Tibial nerve (tissue), 4 donors: ENCODE measurements around the gene AMOTL1. TPM values are rescaled to one million over a fixed set of nuclear protein-coding genes. Genes with fewer than 3 reads are reported as not detected.

Experiments used
- DNase-seq, 2 donors: peaks; one replicate each; pipeline ENCODE4 v3.0.0-alpha.2; 2019; ENCODE audit warnings: low spot score in 2 of 2
- H3K27ac ChIP-seq, 4 donors: fragments of 200-600 bp; sonication (generic) in 3 of 4; one replicate each; pipeline ENCODE4 v1.5.1; 2017 to 2019; ENCODE audit warnings: mild to moderate bottlenecking in 1 of 4
- H3K27me3 ChIP-seq, 2 donors: fragments of 200-600 bp; sonication (generic) in 1 of 2; one replicate each; pipeline versions ENCODE4 v1.5.1 to v1.6.0; 2017 to 2019
- H3K36me3 ChIP-seq, 3 donors: fragments of 200-600 bp; sonication (generic); one replicate each; pipeline ENCODE4 v1.5.1; 2018 to 2019
- H3K4me1 ChIP-seq, 4 donors: fragments of 200-600 bp; sonication (generic) in 3 of 4; one replicate each; pipeline ENCODE4 v1.5.1; 2017 to 2019
- H3K4me3 ChIP-seq, 4 donors: fragments of 200-600 bp; sonication (generic) in 3 of 4; one replicate each; pipeline ENCODE4 v1.5.1; 2017 to 2019; ENCODE audit warnings: mild to moderate bottlenecking in 1 of 4, moderate library complexity in 1 of 4
- H3K9me3 ChIP-seq, 4 donors: fragments of 200-600 bp; sonication (generic) in 3 of 4; one replicate each; pipeline ENCODE4 v1.5.1; 2017 to 2019
- EP300 ChIP-seq, 2 donors: sonication (generic); formaldehyde crosslinking; IDR thresholded peaks; one replicate each; pipeline ENCODE4 v1.6.1; 2017; ENCODE audit warnings: antibody characterized with exemption in 2 of 2, mild to moderate bottlenecking in 1 of 2
- POLR2A ChIP-seq, 2 donors: fragments of 450-650 bp; IDR thresholded peaks; one replicate each; pipeline ENCODE4 v1.6.1; 2017; ENCODE audit warnings: antibody characterized with exemption in 2 of 2, mild to moderate bottlenecking in 2 of 2, moderate library complexity in 2 of 2
- whole genome bisulfite sequencing, 2 donors: methylation state at CpG; one replicate each; pipeline ENCODE4 v1.1.5; 2018; 5-methylcytosine and 5-hydroxymethylcytosine counted together
- total RNA-seq, 4 donors: library from RNA; depleted of rRNA; stranded (reverse); fragments of >200 nt; gene quantifications; one replicate each; pipeline ENCODE4 v1.1.0, GENCODE V29; 2016
- TF ChIP-seq, protein P1 (sequence below), 5 experiments: fragments of 200-600 bp in 3 of 5; fragments of 450-650 bp in 2 of 5; sonication (generic) in 3 of 5; IDR thresholded peaks; one replicate each; pipeline ENCODE4 v1.5.1; 2016 to 2019; ENCODE audit warnings: antibody characterized with exemption in 5 of 5, mild to moderate bottlenecking in 3 of 5, moderate library complexity in 2 of 5

The AMOTL1 gene
- total RNA-seq, 4 donors from 2014 or later: 46.5 to 58.0 (median 51.9) TPM

DNA sequence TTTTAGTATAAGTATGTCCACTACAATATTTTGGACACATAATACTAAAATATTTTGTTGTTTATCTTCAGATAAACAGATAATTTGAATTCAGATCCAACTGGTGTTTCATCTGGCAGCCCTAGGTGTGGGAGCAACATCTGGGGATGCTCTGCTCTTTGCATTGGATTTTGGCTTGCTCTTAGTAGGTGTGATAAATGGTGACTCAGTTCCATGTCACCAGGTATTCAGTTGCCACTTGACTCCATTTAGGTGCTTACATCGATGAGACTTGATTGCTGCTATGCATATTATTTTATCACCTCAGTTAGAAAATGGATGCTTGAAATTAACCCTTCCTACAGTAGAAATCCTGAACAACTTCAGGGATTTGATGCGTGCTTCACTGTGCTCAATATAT is 13.3 kb upstream of the AMOTL1 start:
- H3K4me3 ChIP-seq: no peak overlapping the region
- H3K36me3 ChIP-seq: no peaks in the 10 kb centered on the region
- TF ChIP-seq, protein P1, sequence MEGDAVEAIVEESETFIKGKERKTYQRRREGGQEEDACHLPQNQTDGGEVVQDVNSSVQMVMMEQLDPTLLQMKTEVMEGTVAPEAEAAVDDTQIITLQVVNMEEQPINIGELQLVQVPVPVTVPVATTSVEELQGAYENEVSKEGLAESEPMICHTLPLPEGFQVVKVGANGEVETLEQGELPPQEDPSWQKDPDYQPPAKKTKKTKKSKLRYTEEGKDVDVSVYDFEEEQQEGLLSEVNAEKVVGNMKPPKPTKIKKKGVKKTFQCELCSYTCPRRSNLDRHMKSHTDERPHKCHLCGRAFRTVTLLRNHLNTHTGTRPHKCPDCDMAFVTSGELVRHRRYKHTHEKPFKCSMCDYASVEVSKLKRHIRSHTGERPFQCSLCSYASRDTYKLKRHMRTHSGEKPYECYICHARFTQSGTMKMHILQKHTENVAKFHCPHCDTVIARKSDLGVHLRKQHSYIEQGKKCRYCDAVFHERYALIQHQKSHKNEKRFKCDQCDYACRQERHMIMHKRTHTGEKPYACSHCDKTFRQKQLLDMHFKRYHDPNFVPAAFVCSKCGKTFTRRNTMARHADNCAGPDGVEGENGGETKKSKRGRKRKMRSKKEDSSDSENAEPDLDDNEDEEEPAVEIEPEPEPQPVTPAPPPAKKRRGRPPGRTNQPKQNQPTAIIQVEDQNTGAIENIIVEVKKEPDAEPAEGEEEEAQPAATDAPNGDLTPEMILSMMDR (IDR thresholded peaks at IDR 0.05): no peak
- TF ChIP-seq POLR2A (IDR thresholded peaks at IDR 0.05) (no peak), EP300 (IDR thresholded peaks at IDR 0.05) (no peak)
- peaks cover 0 to 31% (median 3%) of the 10 kb centered on the region in 4 donors for H3K4me1 ChIP-seq
- 94 to 98% methylated on average over 2 of the region's 2 CpGs for WGBS, 2 donors
- no peaks in the 10 kb centered on the region for H3K27me3 ChIP-seq
- DNase-seq: no peak
- H3K9me3 ChIP-seq: no peaks in the 10 kb centered on the region
- H3K27ac ChIP-seq: no peak overlapping the region

- no peaks in the 10 kb centered on the region for H3K9me3 ChIP-seq
- no peaks in the 10 kb centered on the region for H3K36me3 ChIP-seq
- no peak overlapping the region for H3K27ac ChIP-seq
- no peaks in the 10 kb centered on the region for H3K27me3 ChIP-seq
- no peak for TF ChIP-seq POLR2A (IDR thresholded peaks at IDR 0.05)
- no peak overlapping the region for H3K4me3 ChIP-seq
- DNase-seq: no peak
- H3K4me1 ChIP-seq: peaks cover 0 to 26% (median under 1%) of the 10 kb centered on the region in 4 donors
- WGBS, 2 donors: 90 to 92% methylated on average over 11 of the region's 11 CpGs
These were observed 12.7 kb upstream of the AMOTL1 start for GRCh38 chr11:94755494-94755893.

DNA sequence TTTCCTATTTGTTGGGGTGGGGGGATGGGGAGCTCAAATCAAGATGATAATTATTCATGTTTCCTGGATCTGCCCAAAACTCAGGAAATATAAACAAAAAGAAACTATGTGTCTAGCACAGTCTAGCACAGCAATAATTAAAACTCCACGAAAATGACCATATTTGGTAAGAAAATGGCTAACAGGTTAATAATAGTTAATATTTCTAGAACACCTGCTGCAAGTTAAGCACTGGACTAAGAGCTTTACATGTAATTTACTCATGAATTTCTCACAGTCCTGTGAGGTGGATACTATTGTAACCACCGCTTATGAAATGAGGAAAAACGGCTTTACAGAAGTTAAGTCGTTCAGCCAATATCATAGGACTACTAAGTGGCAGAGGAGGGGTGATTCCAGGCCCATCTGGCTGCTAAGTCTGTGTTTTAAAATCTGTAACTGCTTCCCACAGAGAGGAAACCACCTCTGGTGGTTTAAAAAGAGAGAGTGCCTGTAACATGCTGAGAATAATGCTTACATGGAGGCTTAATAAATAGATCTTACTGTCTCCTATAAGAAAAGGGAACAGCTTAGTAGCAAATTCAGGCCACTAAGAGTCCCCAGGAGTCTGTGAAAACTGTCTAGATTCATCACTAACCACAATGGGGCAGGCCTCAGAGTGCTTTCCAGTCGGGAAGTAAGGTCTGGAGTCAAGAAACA is 11.0 kb upstream of the AMOTL1 start:
- Histone ChIP-seq H3K4me1 (peaks cover 0 to 9% (median 0%) of the 10 kb centered on the region in 4 donors), H3K27me3 (no peaks in the 10 kb centered on the region), H3K27ac (no peak overlapping the region), H3K9me3 (no peaks in the 10 kb centered on the region), H3K4me3 (no peak overlapping the region), H3K36me3 (no peaks in the 10 kb centered on the region)
- DNase-seq: no peak
- TF ChIP-seq POLR2A (IDR thresholded peaks at IDR 0.05) (no peak), EP300 (IDR thresholded peaks at IDR 0.05) (no peak)
- TF ChIP-seq, protein P1 (IDR thresholded peaks at IDR 0.05): no peak
- WGBS, 2 donors: 65 to 67% methylated on average over 5 of the region's 5 CpGs

GRCh38 chr11:94758666-94759065 is 9.5 kb upstream of the AMOTL1 start:
- 58 to 61% methylated on average over 3 of the region's 3 CpGs for WGBS, 2 donors
- H3K27ac ChIP-seq: no peak overlapping the region

DNA sequence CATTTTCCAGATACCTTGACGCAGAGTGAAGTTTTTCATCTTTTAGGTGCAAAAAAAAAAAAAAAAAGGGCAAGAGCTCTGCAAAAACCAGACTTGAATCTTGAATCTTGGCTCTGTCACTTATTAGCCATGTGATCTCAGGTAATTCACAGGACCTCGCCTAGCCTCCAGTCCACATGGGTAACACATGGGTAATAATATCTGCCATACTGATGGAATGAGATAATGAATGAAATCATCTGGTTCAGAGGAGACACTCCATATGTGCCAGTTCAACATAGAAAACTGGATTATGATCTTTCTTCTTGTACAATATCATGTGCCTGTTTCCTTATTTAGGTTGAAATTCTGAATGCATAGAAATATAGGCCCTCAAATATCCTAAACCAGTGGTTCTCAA is 8.6 kb upstream of the AMOTL1 start:
- WGBS, 2 donors: 96 to 97% methylated on average over 2 of the region's 2 CpGs

More at GRCh38 chr11:94758666-94759065, 9.5 kb upstream of the AMOTL1 start:
- Histone ChIP-seq H3K9me3 (no peaks in the 10 kb centered on the region), H3K4me3 (no peak overlapping the region), H3K27me3 (no peaks in the 10 kb centered on the region), H3K36me3 (no peaks in the 10 kb centered on the region), H3K4me1 (no peaks in the 10 kb centered on the region)
- TF ChIP-seq EP300 (IDR thresholded peaks at IDR 0.05): no peak
- TF ChIP-seq, protein P1 (IDR thresholded peaks at IDR 0.05): no peak
- no peak for DNase-seq

More for the DNA sequence above, 8.6 kb upstream of the AMOTL1 start:
- no peaks in the 10 kb centered on the region for H3K36me3 ChIP-seq
- no peak overlapping the region for H3K4me3 ChIP-seq
- H3K27ac ChIP-seq: no peak overlapping the region
- TF ChIP-seq POLR2A (IDR thresholded peaks at IDR 0.05): no peak
- TF ChIP-seq EP300 (IDR thresholded peaks at IDR 0.05): no peak
- TF ChIP-seq, protein P1 (IDR thresholded peaks at IDR 0.05): no peak
- no peaks in the 10 kb centered on the region for H3K27me3 ChIP-seq
- no peaks in the 10 kb centered on the region for H3K9me3 ChIP-seq
- no peaks in the 10 kb centered on the region for H3K4me1 ChIP-seq
- no peak for DNase-seq
